Measurements from ENCODE around the gene GLMP.

GRCh38 chr1:156337888-156338179, 42.4 kb upstream of the GLMP start:
- TF ChIP-seq CTCF (IDR thresholded peaks at IDR 0.05; ENCODE audit: low read depth, low read length), result no peak
- no peak for TF ChIP-seq EZH2phosphoT487 (IDR thresholded peaks at IDR 0.05; ENCODE audit: low read depth)

All from OCI-LY3 (cell line).